ENCODE measurements around the gene HOXA10. TPM values are rescaled to one million over a fixed set of nuclear protein-coding genes. Genes with fewer than 3 reads are reported as not detected.

HOXA10 gene
- total RNA-seq, 2 experiments from 2014 or later = 0.19 TPM; not detected in 1

DNA sequence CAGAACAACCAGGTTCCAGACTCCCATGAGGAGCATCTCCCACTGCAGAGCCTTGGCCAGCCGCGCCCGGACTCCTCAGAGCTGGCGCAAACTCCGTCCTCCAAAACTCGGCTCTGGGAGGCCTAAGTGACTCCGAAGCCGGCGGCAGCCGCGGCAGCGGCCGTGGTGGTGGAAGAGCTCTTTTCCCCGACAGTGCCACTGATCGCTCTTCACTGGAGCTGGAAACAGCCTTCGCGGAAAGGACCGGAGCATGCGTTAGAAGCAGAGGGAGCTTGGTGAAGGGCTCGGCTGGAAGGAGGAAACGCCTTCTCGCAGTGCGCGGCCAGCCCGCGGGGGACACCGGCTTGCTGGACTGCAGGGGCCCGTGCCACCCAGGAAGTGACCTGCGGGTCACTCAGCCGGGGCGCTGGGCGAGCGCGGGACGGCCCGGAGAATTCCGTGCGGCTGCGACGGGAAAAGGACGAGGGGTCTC, 30.8 kb upstream of the HOXA10 start:
- ChIA-PET CTCF (no interaction called here), POLR2A (no interaction called here)

DNA sequence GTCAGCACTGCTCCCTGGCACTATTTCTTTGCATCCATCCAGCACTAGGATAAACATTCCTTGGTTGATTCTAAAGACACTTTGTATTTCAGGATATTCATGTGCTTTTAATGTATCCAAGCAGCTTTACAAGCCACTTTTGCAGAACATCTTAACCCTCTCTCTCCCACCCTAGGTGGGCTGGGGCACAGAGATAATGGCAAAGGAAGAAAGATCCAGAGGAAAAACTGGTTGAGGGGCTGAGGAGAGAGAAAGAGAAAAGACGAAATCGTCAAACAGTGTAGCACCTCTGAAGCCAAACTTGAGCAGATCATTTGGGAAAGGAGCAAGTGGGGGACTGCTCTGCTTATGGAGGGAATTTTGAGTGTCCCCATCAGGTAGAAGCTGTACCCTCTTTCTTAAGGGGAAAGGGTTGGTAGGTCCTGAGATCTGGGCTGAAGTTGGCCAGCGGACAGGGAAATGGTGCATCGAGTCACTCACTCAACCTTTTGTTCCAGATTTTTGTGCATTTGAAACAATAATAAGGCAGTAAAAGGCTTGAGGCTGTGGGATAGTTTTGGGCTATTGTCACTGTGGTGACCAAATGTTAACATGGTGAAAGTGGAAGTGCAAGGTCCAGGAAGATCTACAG, 30.0 kb upstream of the HOXA10 start:
- POLR2A ChIA-PET = no interaction called here
- CTCF ChIA-PET = interaction anchor here (1.0 kb wide), 1 partner anchor 43 kb away, joined by 3 read pairs; no protein-coding TSS in a partner anchor

DNA sequence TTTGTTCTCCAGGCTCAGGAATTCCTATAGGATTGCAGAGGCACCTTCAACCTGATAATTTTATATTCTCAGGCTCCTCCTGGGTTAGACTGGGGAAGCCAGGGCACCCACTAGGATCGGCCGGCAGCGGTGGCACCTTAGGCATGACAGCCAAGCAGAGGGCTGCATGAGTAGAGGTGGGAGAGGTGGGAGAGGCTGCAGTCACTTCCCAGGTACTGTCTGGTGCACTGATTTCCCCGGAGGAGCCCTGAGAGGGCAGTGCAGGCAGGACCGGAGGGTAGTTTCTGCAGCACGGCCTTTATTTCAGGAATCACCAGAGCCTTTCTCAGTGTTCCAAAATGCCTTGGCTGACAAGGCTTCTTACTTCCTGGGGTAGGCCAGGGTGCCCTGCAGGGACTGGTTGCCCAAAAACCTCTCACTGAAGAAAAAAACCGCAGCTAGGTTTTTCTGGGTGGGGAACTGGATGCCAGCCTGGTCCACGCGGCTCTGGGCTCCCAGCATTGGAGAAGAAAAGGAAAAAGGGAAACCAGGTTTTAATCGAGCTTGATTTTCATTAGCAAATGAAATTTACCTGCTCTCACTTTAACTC, 29.3 kb upstream of the HOXA10 start:
- ChIA-PET POLR2A (no interaction called here), CTCF (interaction anchor here (1.0 kb wide), 1 partner anchor 42 kb away, joined by 3 read pairs; no protein-coding TSS in a partner anchor)

DNA sequence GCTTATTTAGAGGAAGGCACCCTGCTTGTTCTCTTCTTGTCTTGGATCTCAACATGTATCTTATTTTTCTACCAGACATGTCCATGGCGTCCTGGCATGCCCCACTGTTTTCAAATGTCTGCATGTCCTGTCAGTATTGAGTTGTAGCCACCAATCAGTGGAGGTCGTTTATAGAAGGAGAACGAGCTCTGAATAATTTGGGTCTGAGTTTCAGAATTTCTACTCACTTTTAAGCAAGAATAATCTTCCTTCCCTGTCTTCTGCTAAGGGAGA, 28.7 kb upstream of the HOXA10 start:
- ChIA-PET POLR2A (no interaction called here), CTCF (no interaction called here)

DNA sequence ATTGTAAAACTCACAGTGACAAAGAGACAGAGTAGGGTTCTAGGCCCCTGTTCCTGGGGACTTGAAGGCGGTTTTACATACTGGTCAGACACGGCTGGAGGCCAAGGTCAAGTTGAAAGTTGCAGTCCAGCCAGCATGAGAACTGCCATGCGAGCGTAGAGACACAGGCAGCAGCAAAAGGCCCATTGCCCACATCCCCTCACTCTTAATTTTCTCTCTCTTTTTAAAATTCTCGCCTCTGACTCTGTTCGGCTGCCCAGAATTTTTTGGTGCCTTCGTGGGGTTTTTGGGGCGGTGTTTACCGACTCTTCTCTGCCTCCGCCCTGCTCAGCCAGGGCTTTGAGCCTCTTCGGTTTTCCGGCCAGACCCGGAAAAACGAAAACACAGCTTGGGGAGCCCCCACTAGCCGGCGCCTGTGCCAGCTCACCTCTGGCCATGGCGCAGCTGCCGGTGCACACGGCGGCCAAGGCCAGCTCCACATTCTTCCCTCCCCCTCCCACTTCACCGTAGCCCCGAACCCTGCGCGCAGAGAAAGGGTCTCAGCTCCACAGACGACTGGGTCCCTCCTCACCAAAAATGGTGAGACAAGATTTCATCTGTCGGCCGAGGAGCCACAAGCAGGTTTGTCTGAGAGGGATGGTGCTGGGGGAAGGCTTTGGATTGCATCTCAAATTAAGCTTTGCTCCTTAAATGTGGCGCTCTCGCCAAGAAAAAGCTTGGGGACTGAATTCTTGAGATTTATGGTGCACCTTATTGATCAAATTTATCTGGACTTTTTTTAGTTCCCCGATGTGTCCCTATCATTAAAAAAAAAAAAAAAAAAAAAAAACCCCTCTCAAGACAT, 28.1 kb upstream of the HOXA10 start:
- CTCF ChIA-PET = no interaction called here

DNA sequence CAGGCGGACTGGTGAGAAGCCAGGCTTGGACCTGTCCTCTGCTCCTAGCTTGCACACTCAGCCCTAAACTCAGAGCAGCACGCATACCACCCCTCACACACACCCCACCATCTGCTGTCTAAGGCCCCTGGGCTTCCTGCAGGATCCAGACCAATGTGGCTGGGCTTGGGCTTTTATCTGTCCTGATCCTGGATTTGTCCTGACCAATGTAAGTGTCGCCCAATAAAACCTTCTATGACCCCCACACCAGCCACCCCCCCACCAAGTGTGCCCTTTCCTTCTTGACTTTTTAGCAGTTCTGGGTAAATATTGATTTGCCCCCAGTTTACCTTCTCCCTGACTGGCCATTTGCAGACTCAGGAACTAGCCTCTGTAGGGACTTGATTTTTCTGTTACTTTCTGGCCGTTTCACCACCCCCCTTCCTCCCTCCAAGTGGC, 27.5 kb upstream of the HOXA10 start:
- ChIA-PET POLR2A (no interaction called here), CTCF (no interaction called here)

More for the DNA sequence above, 28.1 kb upstream of the HOXA10 start:
- POLR2A ChIA-PET = no interaction called here

DNA sequence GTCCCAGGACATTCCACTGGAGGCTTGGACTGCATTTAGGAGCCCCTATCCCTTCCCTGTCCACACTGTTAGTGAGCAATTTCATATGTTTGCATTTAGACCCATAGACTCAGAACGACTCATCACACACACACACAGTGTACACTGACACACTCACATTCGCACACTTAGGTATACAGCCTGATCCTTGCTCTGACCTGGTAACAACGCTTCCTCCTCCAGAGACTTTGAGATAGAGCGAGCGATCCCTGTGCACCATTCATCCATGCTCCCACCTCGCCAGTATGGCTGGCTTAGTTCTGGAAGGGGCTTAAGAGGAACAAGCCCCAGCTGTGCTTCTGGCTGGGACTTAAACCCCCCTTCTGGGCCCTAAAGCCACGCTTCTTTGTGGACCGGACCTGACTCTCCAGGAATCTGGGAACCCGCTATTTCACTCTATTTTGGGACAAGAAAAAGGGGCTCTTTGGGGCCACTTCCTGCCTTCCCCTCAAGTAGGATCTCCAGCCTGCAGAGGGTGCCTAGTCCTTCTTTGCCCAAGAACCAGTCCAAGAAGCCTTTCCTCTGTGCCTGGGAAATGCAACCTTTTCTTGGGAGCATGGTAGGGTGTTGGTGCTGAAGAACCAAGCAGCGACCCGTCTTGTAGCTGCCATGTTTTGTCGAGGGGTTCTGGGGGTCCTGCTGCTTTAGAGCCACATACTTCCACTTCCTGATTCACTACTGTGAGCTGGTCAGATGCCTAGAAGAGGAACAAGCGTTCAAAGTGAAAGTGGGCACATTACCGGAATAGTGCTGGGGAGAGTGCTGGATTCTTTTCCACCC, 26.9 kb upstream of the HOXA10 start:
- ChIA-PET POLR2A (no interaction called here), CTCF (interaction anchor here (3.6 kb wide), 1 partner anchor 11 kb away, joined by 12 read pairs; no protein-coding TSS in a partner anchor)

DNA sequence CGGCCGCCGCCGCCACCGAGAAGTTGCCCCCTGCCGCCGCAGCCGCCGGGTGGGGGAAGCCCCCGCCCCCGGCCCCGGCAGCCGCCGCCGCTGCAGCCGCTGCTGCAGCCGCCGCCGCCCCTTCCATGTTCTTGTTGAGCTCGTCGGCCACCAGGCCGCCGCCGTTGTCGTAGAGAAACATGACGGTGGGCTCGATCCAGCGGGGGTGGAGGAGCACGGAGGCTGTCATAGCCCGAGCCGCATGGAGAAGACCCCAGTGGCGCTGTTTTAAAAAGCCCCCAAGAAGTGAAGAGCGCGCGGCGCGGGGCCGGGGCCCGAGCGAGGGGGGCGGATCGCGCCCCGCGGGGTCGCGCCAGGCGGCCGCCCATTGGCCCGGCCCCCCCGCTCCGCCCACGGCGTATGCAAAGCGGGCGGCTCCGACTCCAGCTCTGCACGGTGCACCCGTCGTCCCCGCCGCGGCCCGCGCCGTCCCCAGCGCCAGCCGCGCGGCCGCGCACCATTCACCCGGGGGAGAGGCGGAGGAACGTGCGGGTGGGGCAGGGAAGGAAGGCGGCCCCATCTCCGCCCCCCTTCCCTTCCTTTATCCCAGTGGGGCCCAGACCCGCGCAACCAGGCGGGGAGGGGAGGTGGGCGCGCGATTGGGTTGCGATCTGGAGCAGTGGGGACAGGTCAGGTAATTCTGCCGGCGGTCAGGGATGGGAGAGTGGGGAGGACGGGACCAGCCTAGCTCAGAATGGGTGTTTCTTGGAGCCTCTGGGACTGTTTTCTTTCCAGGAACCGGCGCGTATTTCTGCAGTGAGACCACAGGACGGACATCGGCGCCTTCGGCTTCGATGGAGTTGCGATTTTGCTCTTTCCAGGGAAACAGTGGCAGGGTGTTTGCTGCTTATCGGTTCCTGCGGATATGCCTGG, 26.0 kb upstream of the HOXA10 start, which contains the start of gene HOXA13:
HOXA13 (minus strand) TSS at position 243 of the 912 bp plus-strand sequence; CDS start at position 229, 14 bp downstream.
- CTCF ChIA-PET = interaction anchor here (0.6 to 3.6 kb wide), 5 partner anchors 10 to 217 kb away, joined by 4 to 12 read pairs (median 4); no protein-coding TSS in a partner anchor
- POLR2A ChIA-PET = interaction anchor here (0.6 kb wide), 1 partner anchor 136 kb away, joined by 3 read pairs; no protein-coding TSS in a partner anchor

DNA sequence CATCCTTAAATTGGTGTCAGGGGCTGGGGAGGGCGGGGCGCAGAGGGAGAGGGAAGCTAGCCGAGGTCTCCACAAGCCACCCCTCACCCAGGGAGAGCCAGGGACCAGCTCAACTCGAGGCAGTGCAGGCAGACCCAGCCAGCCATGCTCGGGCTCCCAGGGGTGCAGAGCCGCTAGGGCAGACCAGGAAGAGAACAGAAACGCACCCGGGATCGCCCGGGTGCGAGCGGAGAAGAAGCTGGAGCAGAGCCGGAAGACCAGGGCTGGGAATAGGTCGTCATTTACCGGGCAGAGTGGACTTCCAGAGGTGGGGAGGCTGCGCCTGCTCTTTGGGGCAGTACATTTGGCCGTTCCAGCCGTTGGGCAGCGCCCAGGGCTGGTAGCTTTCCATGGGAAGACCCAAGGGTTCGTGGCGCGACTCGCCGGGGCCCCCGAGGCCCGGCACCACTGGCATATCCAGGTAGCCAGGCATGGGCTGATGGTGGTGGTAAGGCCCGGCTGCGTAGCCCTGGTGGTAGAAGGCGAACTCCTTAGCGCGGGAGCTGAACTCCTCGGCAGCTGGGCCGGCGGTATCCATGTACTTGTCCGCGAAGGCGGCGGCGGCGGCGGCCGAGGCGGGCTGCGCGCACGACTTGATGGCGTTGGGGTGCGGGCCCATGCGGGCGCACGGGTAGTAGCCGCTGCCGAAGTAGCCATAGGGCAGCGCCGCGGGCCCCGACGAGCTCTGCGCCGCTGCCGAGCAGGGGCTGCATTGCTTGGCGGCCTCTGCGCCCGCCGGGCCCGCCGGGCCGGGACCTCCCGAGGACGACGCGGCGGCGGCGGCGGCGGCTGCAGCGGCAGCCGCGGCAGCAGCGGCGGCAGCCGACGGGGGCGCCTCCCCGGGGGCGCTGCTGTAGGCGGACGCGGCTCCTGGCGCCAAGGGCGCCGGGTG, 25.0 kb upstream of the HOXA10 start:
- POLR2A ChIA-PET = interaction anchor here (0.6 kb wide), 1 partner anchor 1713 kb away, joined by 3 read pairs; no protein-coding TSS in a partner anchor

DNA sequence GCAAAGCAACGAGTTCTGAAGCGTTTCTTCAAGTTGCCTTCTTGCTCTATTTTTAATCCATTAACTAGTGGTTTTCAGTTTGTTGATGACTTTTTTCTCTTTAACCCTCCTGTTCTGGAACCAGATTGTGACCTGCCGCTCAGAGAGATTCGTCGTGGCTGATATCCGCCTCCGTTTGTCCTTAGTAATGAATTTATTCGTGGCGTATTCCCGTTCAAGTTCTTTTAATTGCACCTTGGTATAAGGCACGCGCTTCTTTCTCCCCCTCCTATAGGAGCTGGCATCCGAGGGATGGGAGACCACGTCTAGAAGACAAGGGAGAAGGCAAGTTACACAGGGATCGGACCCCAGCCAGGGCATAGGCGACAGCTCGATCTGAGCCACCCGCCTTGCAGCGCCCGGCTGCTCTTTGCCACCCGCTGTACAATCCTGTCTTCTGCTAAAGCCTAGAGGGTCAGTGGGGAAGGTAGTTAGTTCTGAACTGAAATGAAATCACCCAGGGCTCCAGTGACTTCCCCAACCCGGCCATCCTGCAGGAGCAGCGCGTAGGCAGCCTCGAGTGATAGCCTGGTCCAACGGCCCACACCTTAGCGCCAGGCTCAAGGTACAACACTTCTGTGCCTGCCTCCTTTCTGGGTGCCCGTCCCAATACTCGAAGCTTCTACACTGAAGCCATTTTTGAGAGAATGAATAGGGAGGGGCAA, 24.2 kb upstream of the HOXA10 start:
- POLR2A ChIA-PET = no interaction called here
- CTCF ChIA-PET = interaction anchor here (0.6 to 3.6 kb wide), 6 partner anchors 9 to 447 kb away, joined by 3 to 12 read pairs (median 4); no protein-coding TSS in a partner anchor

More for the DNA sequence above, 25.0 kb upstream of the HOXA10 start:
- CTCF ChIA-PET = interaction anchor here (0.8 to 3.6 kb wide), 6 partner anchors 9 to 42 kb away, joined by 3 to 12 read pairs (median 4); no protein-coding TSS in a partner anchor

DNA sequence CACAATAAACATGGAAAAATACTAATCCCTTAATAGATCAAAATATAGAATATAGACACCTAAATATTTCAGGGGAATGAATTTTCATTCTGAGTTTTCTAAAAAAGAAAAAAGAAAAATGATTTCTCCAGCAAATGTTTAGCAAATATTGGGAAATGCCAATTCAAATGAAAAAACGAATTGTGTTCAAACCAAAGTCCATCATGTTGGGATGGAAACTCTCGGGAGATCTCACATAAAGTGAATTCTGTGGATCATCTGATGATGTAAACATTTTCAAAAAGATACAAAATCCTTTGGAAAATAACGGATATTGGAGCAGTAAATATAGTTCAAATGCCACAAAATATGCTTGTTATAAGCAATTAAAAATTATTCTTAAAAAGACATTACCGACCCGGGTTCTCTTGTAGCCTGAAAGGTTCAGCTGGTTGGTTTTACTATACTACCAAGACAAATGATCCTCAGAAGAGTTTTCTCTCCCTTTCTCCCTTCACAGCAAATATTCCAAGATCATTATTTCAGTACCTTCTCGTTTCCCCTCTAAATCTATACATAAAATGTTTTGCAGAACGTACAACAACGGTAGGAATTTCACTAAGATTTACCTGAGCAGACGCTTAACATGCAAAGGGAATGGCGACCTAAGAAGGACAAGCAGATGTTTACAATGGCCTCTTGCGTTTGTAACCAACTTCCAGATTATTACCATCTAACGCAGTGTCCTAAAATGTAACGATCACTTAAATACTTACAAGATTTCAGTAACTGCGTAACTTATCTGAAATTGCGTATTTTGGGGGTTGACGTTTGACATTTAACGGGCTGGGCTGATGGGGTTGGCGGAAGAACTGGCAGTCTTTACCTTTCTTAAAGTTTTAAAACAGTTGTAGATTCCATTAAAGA, 23.3 kb upstream of the HOXA10 start:
- ChIA-PET CTCF (interaction anchor here (0.6 to 3.6 kb wide), 2 partner anchors 8 to 448 kb away, joined by 5 to 12 read pairs; no protein-coding TSS in a partner anchor), POLR2A (no interaction called here)

DNA sequence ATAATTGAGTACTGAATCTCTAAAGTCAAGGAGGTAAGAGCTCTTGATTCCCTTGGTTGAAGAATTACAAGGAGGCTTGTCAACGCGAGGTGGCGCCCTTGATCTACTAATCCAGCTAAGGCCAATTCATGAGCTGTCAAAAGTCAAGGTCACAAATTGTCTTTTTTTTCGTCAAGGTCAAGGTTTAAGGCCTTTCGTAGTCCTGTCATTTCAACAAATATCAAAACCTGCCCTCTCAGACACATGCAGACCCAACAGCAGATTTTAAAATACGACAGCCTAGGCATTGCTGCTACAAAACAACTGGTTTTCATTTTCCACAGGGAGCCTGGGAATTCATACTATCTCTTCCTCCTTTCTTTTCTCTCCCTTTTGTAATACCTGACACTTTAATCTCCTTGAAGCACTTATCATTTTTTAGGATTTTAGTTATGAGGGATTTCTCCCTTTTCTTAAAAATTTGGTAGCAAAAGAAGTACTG, 22.2 kb upstream of the HOXA10 start:
- CTCF ChIA-PET = interaction anchor here (0.6 to 1.5 kb wide), 10 partner anchors 10 to 897 kb away, joined by 3 to 7 read pairs (median 4); partner anchors contain the start of gene HOXA11
- POLR2A ChIA-PET = interaction anchor here (0.6 kb wide), 1 partner anchor 1097 kb away, joined by 3 read pairs; no protein-coding TSS in a partner anchor

DNA sequence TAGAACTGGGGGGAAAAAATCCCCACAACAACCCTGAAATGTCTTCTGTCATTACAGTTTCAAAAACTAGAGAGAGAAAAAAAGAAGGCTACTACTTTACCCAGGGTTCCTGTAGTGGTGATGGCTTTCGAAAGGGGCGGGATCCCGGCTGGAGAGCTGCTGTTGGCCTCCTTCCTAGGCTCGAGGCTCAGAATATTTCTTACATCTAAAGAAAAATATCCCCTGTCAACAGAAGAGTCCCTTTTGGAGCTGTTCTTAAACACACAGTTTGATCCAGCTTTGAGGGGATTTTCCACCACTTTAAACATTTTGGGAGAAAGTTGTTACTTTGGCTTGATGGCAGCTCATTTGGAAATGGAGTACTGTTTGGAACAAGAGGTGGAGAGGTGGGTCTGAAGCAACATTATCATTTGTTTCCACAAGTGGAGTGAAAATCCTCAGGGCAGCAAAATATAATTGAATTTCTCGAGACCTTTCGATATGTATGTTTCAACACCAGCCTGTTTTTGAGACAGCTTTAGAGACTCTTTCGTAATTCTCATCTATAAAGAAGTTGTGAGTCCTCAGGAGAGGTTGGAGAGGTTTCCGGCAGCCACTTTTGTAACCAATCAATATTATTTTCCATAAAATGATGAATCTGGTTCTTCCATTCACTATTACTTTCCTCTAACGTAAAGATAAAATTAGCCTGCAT, 20.7 kb upstream of the HOXA10 start:
- CTCF ChIA-PET = interaction anchor here (1.5 to 1.6 kb wide), 3 partner anchors 16 to 725 kb away, joined by 4 to 7 read pairs (median 5); partner anchors contain the start of gene HOXA10
- POLR2A ChIA-PET = no interaction called here

DNA sequence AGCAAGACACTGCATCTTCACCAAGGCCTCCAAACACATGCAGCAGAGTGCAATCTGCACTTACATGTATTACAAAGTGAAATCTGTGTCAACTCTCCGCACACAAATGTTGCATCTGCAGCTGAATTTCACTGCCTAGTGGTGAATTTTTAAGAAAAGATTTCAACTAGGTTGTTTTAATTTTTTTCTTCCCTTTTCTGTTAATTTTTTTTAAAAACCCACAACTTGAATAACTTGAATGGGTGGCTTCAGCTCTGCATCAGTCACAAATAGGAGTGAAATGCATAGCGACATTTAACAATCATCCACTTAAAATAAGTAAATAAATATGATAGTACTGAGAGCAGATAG, 19.9 kb upstream of the HOXA10 start:
- CTCF ChIA-PET = no interaction called here

More for the DNA sequence above, 19.9 kb upstream of the HOXA10 start:
- POLR2A ChIA-PET = no interaction called here
